Diencephalon (tissue), 1 donor: Measurements from ENCODE around the gene CPE. TPM values are rescaled to one million over a fixed set of nuclear protein-coding genes. Genes with fewer than 3 reads are reported as not detected.

Source experiments
- small RNA-seq: library from RNA; depleted of rRNA; stranded (forward); fragments of <200 nt; gene quantifications from one replicate; pipeline ENCODE3, GENCODE V24; 2014
- total RNA-seq: library from RNA; depleted of rRNA; stranded (reverse); fragments of >200 nt; gene quantifications from one replicate; pipeline ENCODE4 v1.2.3, GENCODE V29; 2014

CPE gene
- total RNA-seq, result 539 TPM

DNA sequence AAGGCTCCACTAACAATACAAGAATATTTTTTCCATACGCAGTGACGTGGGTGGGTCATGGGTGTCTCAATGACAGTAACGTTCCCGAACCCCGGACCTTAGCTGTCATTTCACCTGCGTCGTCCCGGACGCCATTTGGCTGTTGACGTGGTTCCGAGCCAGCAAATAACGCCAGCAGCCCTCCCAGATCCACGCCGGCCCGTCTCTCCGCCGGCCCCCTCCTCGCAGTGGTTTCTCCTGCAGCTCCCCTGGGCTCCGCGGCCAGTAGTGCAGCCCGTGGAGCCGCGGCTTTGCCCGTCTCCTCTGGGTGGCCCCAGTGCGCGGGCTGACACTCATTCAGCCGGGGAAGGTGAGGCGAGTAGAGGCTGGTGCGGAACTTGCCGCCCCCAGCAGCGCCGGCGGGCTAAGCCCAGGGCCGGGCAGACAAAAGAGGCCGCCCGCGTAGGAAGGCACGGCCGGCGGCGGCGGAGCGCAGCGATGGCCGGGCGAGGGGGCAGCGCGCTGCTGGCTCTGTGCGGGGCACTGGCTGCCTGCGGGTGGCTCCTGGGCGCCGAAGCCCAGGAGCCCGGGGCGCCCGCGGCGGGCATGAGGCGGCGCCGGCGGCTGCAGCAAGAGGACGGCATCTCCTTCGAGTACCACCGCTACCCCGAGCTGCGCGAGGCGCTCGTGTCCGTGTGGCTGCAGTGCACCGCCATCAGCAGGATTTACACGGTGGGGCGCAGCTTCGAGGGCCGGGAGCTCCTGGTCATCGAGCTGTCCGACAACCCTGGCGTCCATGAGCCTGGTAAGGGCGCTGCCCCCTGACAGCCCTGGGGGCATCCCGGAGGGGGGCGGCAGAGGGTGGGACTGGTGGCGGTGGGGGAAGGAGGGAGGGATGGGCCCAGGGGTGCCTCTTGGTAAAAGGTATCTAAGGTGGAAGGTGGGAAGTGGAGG, at the start of gene CPE:
Gene CPE (plus strand): TSS at position 264 of the 933 bp plus-strand sequence. CDS start 214 bp downstream, at position 478.

Small RNA genes within 50 kb of the gene (small RNA-seq; reads per million reads assigned to genes)
- gene MIR578 (0.67 reads per million, percentile 66 among the genes with 10 or more reads in this experiment), gene SCGB1D5P (not detected)

Other genes starting within 250 kb of the CPE start
- gene KLHL2, start 171.4 kb upstream of the CPE start, total RNA-seq, result 69.7 TPM
- 442 TPM for gene MSMO1, start 51.3 kb upstream of the CPE start, total RNA-seq